Endothelial cell of umbilical vein (primary cell): Measurements from ENCODE around the gene TUSC2. TPM values are rescaled to one million over a fixed set of nuclear protein-coding genes. Genes with fewer than 3 reads are reported as not detected.

Experiments
- BruUV-seq: library from RNA; stranded (reverse); fragments of 400-500 nt; replicated peaks from 2 replicates; lab custom pipeline; 2021; lab: Mats Ljungman, UMichigan
- CTCF ChIA-PET: fragments of 300-600, 350-600 bp; sonication (Branson Sonifier 250); formaldehyde crosslinking; loops from one replicate; lab custom pipeline; 2021; ENCODE audit warnings: antibody characterized with exemption, inconsistent platforms; lab: Charles Lee
- POLR2A ChIA-PET: fragments of 300-600, 350-600 bp; sonication (Branson Sonifier 250); formaldehyde crosslinking; loops from one replicate; lab custom pipeline; 2021; ENCODE audit warnings: antibody characterized with exemption, inconsistent platforms; lab: Charles Lee
- DNase-seq: peaks from one replicate; pipeline ENCODE4 v3.0.0-alpha.2; 2011; ENCODE audit warnings: low read depth, low spot score
- FAIRE-seq: peaks from 2 replicates; lab custom pipeline; 2011; peaks lifted over from hg19 to GRCh38; lab: Jason Lieb, UNC
- H2AFZ ChIP-seq: 2 replicates; pipeline ENCODE4 v1.6.0; 2012; ENCODE audit warnings: low read depth, low read length, control low read depth, inconsistent platforms
- H3K27ac ChIP-seq: 2 replicates; pipeline ENCODE4 v1.5.1; 2011; ENCODE audit warnings: low read depth, mild to moderate bottlenecking, control low read depth, low read length, moderate library complexity; ENCODE audit not compliant: insufficient read depth
- H3K27me3 ChIP-seq, 2 experiments: 2 replicates each; pipeline versions ENCODE4 v1.6.0 to v1.6.1; 2011; ENCODE audit warnings: low read length in 2 of 2, mixed read lengths in 1 of 2; ENCODE audit not compliant: control insufficient read depth in 2 of 2, insufficient read depth in 2 of 2
- H3K36me3 ChIP-seq, 2 experiments: 2 replicates in 1 of 2; 3 replicates in 1 of 2; pipeline ENCODE4 v1.5.1; 2011; ENCODE audit warnings: low read length in 2 of 2, mild to moderate bottlenecking in 1 of 2, moderate library complexity in 1 of 2; ENCODE audit not compliant: control insufficient read depth in 2 of 2, insufficient read depth in 2 of 2; ENCODE audit errors: extremely low read depth in 1 of 2
- H3K4me1 ChIP-seq: 3 replicates; pipeline ENCODE4 v1.5.1; 2011; ENCODE audit warnings: mild to moderate bottlenecking, low read length; ENCODE audit not compliant: control insufficient read depth, insufficient read depth; ENCODE audit errors: extremely low read depth
- H3K4me2 ChIP-seq: 2 replicates; pipeline ENCODE4 v1.6.1; 2011; ENCODE audit warnings: low read length, control low read depth, mixed read lengths; ENCODE audit not compliant: insufficient read depth
- H3K4me3 ChIP-seq, 3 experiments: fragments of 200-600 bp in 1 of 3; sonication (generic), shearing (Covaris generic) in 1 of 3; replicated peaks in 1 of 3; 2 replicates each; pipeline ENCODE4 v1.5.1; 2011 to 2016; ENCODE audit warnings: control low read depth in 3 of 3, low read length in 3 of 3, mild to moderate bottlenecking in 2 of 3, inconsistent platforms in 1 of 3, low read depth in 1 of 3, moderate library complexity in 1 of 3; ENCODE audit not compliant: insufficient read depth in 1 of 3
- H3K79me2 ChIP-seq: 2 replicates; pipeline ENCODE4 v1.6.0; 2012; ENCODE audit warnings: low read length, inconsistent platforms; ENCODE audit not compliant: control insufficient read depth, insufficient read depth
- H3K9ac ChIP-seq: replicated peaks from 2 replicates; pipeline ENCODE3; 2011; ENCODE audit warnings: low read length, control low read depth; ENCODE audit not compliant: insufficient read depth; ENCODE audit errors: extremely low read depth
- H3K9me1 ChIP-seq: replicated peaks from 3 replicates; pipeline ENCODE4 v1.6.0; 2011; ENCODE audit warnings: mild to moderate bottlenecking, low read length; ENCODE audit not compliant: control insufficient read depth, insufficient read depth; ENCODE audit errors: extremely low read depth
- H3K9me3 ChIP-seq: replicated peaks from 2 replicates; pipeline ENCODE4 v1.5.1; 2012; ENCODE audit warnings: low read length, inconsistent platforms; ENCODE audit not compliant: control insufficient read depth, insufficient read depth
- H4K20me1 ChIP-seq: replicated peaks from 2 replicates; pipeline ENCODE3; 2011; ENCODE audit warnings: mild to moderate bottlenecking, low read length; ENCODE audit not compliant: control insufficient read depth, insufficient read depth; ENCODE audit errors: extremely low read depth
- CTCF ChIP-seq, 2 donors: IDR thresholded peaks; 1 replicate in 1 of 2; 2 replicates in 1 of 2; pipeline ENCODE4 v1.5.1; 2011; ENCODE audit warnings: low read length in 2 of 2, mild to moderate bottlenecking in 2 of 2, moderate library complexity in 2 of 2, control low read depth in 1 of 2, inconsistent platforms in 1 of 2, low read depth in 1 of 2; ENCODE audit not compliant: insufficient read depth in 1 of 2; ENCODE audit errors: extremely low read depth in 1 of 2
- EZH2 ChIP-seq: IDR thresholded peaks from 2 replicates; pipeline ENCODE4 v1.6.1; 2012; ENCODE audit warnings: borderline replicate concordance, low read depth, mild to moderate bottlenecking, moderate library complexity, low read length, inconsistent platforms; ENCODE audit not compliant: severe bottlenecking
- FOS ChIP-seq: IDR thresholded peaks from 2 replicates; pipeline ENCODE4 v1.6.1; 2011; ENCODE audit warnings: mild to moderate bottlenecking, low read length, moderate library complexity, borderline replicate concordance; ENCODE audit not compliant: insufficient read depth
- GATA2 ChIP-seq: IDR thresholded peaks from 2 replicates; pipeline ENCODE4 v1.7.0; 2011; ENCODE audit warnings: low read depth, mild to moderate bottlenecking, moderate library complexity, mixed read lengths, low read length; ENCODE audit not compliant: insufficient read length, insufficient read depth
- JUN ChIP-seq: IDR thresholded peaks from 2 replicates; pipeline ENCODE4 v1.6.1; 2011; ENCODE audit warnings: borderline replicate concordance, low read depth; ENCODE audit not compliant: insufficient read length, insufficient read depth
- MAX ChIP-seq: IDR thresholded peaks from 2 replicates; pipeline ENCODE4 v1.6.1; 2011; ENCODE audit not compliant: insufficient read depth, insufficient read length
- MYC ChIP-seq: IDR thresholded peaks from one replicate; pipeline ENCODE4 v1.6.1; 2011; ENCODE audit warnings: mild to moderate bottlenecking, low read depth, low read length
- POLR2A ChIP-seq: IDR thresholded peaks from 2 replicates; pipeline ENCODE4 v1.6.1; 2012; ENCODE audit warnings: low read depth, mild to moderate bottlenecking, control low read depth, low read length
- POLR2AphosphoS5 ChIP-seq: IDR thresholded peaks from 2 replicates; pipeline ENCODE4 v1.6.1; 2012; ENCODE audit warnings: low read depth, mild to moderate bottlenecking, control low read depth, low read length, moderate library complexity; ENCODE audit not compliant: insufficient read depth
- dilution Hi-C: fragments of 300-500 bp; cut with MboI; formaldehyde crosslinking; loops from one replicate; pipeline ENCODE4 v1.15.0; 2019; ENCODE audit warnings: low sequenced_read_pairs; ENCODE audit not compliant: extremely low pct_ligation_motif_present
- intact Hi-C: fragments of 100-400 bp; cut with micrococcal nuclease; formaldehyde crosslinking; loops from one replicate; pipeline ENCODE4 v1.10.0; 2022
- polyA plus RNA-seq, 4 experiments: library from polyadenylated mRNA; depleted of rRNA in 3 of 4; stranded (reverse) in 3 of 4; unstranded in 1 of 4; fragments of >200 nt; gene quantifications; 2 replicates each; pipeline versions ENCODE4 v1.2.1 to v1.2.3, GENCODE V29; 2011 to 2012; ENCODE audit warnings: missing spikeins in 1 of 4
- total RNA-seq: library from RNA; stranded (reverse); gene quantifications from 2 replicates; pipeline ENCODE4 v1.2.3, GENCODE V29; 2021

The TUSC2 gene
- total and polyA plus RNA-seq, 2 donors (not counting 3 experiments of a cell fraction or from before 2014, with no cell fraction given), result 30.0 to 89.0 TPM

DNA sequence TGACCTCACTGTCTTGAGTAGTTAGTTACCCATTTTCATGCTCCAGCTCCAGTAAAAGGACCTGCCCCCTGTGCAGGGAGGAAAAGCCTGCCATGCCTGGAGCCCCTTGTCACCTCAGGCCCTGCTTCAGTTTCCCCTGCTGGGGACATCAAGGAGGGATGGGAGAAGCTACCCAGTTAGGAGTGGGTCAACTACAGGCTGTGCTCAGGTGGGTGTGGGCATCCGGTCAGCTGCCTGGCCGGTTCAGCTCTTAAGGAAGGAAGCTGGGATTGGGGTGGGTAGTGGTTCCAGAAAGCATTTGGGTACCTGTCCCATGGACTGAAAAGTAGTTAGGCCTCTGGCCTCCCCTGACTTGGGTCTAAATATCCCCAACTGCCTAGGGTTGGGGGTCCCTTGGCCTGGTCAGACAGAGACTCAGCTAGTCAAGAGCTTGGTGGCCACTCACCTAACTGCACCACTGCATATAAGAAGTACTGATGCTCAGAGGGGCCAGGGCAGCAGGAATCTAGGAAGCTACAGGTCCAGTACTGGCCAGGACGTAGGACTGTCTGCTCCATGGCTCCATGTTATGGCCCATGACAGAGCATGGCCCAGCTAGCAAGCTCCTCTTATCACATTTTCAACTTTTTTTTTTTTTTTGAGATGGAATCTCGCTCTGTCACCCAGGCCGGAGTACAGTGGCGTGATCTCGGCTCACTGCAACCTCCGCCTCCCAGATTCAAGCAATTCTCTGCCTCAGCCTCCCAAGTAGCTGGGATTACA is 48.6 kb downstream of the TUSC2 start:
- FAIRE-seq, result no peak
- intact Hi-C loops, result no loop called here

More for the DNA sequence above, 48.6 kb downstream of the TUSC2 start:
- dilution Hi-C loops, result no loop called here
- no peaks in the 10 kb centered on the region for H3K36me3 ChIP-seq
- no peaks in the 10 kb centered on the region for H3K9me3 ChIP-seq
- POLR2A ChIA-PET, result no interaction called here
- no peak overlapping the region for H3K27ac ChIP-seq
- no peak overlapping the region for H3K4me2 ChIP-seq
- H3K9me1 ChIP-seq, result no peaks in the 10 kb centered on the region
- CTCF ChIA-PET, result interaction anchor here (0.7 to 2.2 kb wide), 9 partner anchors 10 to 85 kb away, joined by 3 to 9 read pairs (median 5); partner anchors contain the start of genes GNAI2 and IFRD2
- no peak for DNase-seq
- H2AFZ ChIP-seq, result no peak overlapping the region
- no peaks in the 10 kb centered on the region for H4K20me1 ChIP-seq
- no peaks in the 10 kb centered on the region for H3K79me2 ChIP-seq
- H3K4me3 ChIP-seq, result no peak overlapping the region
- no TSS peak for BruUV-seq
- H3K27me3 ChIP-seq, result peaks cover 18 to 21% of the 10 kb centered on the region in 2 experiments
- TF ChIP-seq EZH2 (no peak), POLR2A (no peak), JUN (no peak), FOS (no peak), MAX (no peak), GATA2 (no peak), MYC (no peak), POLR2AphosphoS5 (no peak), CTCF (IDR thresholded peaks at IDR 0.05; ENCODE audit: extremely low read depth in 1 of 2, insufficient read depth in 1 of 2, low read depth in 1 of 2, low read length in 2 of 2) (no peak)
- H3K4me1 ChIP-seq, result no peaks in the 10 kb centered on the region
- no peak overlapping the region for H3K9ac ChIP-seq
